Measurements from ENCODE around the gene CCDC61.

CCDC61 gene

GRCh38 chr19:46040952-46041500 is 45.8 kb downstream of the CCDC61 start, which contains the start of gene IGFL4:
IGFL4 (minus strand) TSS chr19:46041002; CDS start chr19:46040962, 40 bp downstream.
- DNase-seq, result no peak

GRCh38 chr19:46042252-46042883 is 47.1 kb downstream of the CCDC61 start:
- DNase-seq, result no peak

GRCh38 chr19:46043519-46043918 is 48.3 kb downstream of the CCDC61 start:
- DNase-seq, result no peak

- no peak for DNase-seq
Measured at GRCh38 chr19:46049597-46049996, 54.3 kb downstream of the CCDC61 start.

GRCh38 chr19:46052896-46053295 is 57.6 kb downstream of the CCDC61 start:
- no peak for DNase-seq

- DNase-seq, result no peak
Measured at GRCh38 chr19:46056536-46056935, 61.3 kb downstream of the CCDC61 start.

GRCh38 chr19:46058778-46059177 is 63.5 kb downstream of the CCDC61 start:
- DNase-seq, result no peak

GRCh38 chr19:46060012-46060411 is 64.7 kb downstream of the CCDC61 start:
- DNase-seq, result no peak

GRCh38 chr19:46063201-46063600 is 67.9 kb downstream of the CCDC61 start:
- no peak for DNase-seq

GRCh38 chr19:46065486-46066071 is 70.3 kb downstream of the CCDC61 start:
- DNase-seq, result no peak

GRCh38 chr19:46066471-46066870 is 71.2 kb downstream of the CCDC61 start:
- DNase-seq, result no peak

- no peak for DNase-seq
Measured at GRCh38 chr19:46067691-46068090, 72.4 kb downstream of the CCDC61 start.
